HG03196 (cell line): ENCODE data around the gene RPS6KA4.

Source experiments
- ATAC-seq: cut with Tn5 transposase; IDR thresholded peaks from one replicate; pipeline ENCODE4 v1.9.1; 2021; ENCODE audit not compliant: unreplicated experiment

RPS6KA4 gene

GRCh38 chr11:64324692-64325469 is 34.1 kb upstream of the RPS6KA4 start:
- ATAC-seq = no peak

DNA sequence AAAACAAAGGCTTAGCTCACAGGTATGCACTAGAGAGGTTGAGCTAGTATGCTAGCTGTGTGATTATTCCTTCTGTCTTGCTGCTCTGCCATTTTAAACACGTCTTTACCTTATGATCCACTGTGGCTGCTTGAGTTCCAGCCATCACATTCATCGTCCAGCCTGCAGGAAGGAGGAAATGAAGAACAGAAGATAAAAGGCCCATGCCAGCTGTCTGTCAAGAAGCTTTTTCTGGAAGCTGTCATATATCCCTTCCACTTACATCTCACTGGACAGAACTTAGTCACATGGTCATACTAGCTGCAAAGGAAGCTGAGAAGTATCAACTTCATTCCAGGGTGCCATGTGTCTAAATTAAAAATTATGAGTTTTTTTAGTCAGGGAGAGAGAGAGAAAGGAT is 31.6 kb upstream of the RPS6KA4 start:
- no peak for ATAC-seq

DNA sequence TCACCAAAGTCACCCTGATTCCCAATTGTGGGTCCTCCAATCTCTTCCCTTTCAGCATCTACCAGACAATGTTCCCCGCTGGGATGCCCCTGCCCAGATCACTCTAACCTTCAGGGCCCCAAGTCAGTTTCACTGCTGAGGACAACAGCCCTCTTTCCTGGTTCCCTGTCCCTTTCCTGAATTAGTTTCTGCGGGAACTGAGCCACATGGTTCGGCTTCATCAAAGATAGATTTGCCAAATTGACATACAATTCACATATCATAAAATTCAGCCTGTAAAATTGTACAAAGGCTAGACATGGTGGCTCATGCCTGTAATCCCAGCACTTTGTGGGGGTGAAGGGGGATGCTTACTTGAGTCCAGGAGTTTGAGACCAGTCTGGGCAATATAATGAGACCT is 31.0 kb upstream of the RPS6KA4 start:
- no peak for ATAC-seq

- ATAC-seq = no peak
These were observed 28.1 kb upstream of the RPS6KA4 start for GRCh38 chr11:64330888-64331287.

DNA sequence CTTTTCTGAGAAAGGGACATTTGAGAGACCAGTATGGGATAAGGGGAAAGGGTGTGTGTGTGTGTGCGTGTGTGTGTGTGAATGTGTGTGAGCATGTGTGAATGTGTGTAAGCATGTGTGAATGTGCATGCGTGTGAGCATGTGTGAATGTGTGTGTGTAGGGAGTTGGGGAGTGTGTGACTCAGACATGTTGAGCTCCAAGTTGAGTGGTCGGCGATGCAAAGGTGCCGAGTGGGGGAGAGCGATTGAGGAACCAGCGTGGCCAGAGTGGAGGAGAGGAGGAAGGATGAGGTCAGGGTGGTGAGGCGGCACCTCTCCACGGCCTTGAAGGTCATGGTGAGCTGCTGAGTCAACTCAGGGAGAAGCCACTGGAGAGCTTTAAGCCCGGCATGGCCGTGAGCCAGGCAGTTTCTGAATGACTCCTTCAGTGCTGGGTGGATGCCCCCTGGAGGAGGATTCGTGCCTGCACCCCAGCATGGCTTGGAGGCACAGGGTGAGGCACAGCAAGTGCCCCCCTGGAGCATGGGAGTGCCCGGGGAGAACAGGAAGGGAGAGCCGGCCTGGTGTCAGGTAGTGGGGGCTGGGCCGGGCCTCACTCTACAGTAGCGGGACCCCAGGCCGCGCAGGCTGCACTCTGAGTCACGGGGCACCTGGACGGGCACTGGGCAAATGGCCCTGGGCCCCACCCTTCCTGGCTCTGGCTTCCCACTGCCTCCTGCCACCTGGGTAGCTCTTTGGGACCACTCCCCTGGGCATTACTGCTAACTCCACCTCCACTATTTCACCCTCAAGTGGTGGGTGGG is 27.2 kb upstream of the RPS6KA4 start:
- ATAC-seq = peak; percentile 48

- no peak for ATAC-seq
These were observed 25.4 kb upstream of the RPS6KA4 start for GRCh38 chr11:64333556-64333955.

- ATAC-seq = peak; percentile 73
These were observed 23.9 kb upstream of the RPS6KA4 start for GRCh38 chr11:64334764-64335735.

GRCh38 chr11:64337538-64338249 is 21.3 kb upstream of the RPS6KA4 start:
- ATAC-seq = no peak

GRCh38 chr11:64338716-64339115 is 20.2 kb upstream of the RPS6KA4 start:
- ATAC-seq = no peak

GRCh38 chr11:64339286-64339685 is 19.7 kb upstream of the RPS6KA4 start:
- no peak for ATAC-seq

- peak; percentile 52 for ATAC-seq
These were observed 19.1 kb upstream of the RPS6KA4 start, which contains the start of gene CCDC88B for GRCh38 chr11:64339754-64340408. Gene CCDC88B, plus strand, starts transcription at chr11:64340204. Its CDS starts 63 bp downstream, at chr11:64340267.

DNA sequence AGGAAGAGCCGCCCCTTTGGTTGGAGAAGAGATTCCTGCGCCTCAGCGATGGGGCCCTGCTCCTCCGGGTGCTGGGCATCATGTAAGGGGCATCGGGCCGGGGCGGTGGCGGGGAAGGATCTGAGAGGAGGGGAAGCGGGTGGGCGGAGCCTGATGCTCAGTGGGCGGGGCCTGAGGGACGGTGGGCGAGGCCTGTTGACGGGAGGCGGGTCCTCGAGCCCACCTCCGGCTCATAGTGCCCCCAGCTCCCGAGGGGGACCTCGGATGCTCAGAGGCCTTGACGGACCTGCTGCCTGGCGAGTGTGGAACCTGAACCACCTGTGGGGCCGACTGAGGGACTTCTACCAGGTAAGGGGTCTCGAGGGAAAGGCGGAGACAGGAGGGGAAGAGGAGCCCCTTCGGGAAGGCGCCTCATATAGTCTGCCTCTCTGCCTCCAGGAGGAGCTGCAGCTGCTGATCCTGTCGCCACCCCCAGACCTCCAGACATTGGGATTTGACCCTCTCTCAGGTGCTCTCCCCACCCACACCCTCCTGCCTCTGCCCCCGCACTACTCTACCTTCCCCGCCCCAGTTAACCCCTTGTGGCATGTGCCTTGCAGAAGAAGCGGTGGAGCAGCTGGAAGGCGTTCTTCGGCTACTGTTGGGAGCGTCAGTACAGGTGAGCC is 18.2 kb upstream of the RPS6KA4 start:
- peak; percentile 38 for ATAC-seq

- no peak for ATAC-seq
These were observed 17.5 kb upstream of the RPS6KA4 start for GRCh38 chr11:64341429-64341828.

DNA sequence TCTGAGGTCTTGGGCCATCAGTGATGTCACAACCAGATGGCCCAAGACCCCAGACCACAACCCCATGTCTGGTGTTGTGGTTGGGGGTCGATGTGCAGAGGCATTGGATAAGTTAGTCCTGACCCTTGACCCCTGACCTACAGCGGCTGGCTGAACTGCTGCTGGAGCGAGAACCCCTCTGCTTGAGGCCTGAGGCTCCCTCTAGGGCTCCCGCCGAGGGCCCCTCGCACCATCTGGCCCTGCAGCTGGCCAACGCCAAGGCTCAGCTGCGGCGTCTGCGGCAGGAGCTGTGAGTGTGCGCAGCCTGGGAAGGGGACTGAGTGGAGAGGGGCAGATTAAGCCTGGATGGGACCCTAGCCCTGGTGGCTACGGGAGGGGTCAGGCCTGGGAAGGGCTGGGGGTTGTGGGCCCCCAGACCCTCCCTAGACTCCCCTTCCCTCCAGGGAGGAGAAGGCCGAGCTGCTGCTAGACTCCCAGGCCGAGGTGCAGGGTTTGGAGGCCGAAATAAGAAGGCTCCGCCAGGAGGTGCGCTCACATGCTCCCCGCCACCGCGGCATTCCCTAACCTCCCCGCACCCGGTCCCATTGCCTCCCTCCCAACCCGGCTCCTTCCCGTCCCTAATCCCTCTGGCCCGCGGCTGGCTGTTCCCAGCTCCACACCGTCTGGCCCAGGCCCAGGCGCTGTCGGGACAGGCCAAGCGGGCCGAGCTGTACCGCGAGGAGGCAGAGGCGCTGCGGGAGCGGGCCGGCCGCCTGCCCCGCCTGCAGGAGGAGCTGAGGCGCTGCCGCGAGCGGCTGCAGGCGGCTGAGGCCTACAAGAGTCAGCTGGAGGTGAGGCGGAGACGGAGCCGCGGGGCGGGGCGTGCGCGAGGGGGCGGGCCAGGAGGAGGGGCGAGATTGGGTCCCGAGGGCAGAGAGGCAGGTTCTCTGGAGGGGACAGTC is 16.8 kb upstream of the RPS6KA4 start:
- no peak for ATAC-seq

DNA sequence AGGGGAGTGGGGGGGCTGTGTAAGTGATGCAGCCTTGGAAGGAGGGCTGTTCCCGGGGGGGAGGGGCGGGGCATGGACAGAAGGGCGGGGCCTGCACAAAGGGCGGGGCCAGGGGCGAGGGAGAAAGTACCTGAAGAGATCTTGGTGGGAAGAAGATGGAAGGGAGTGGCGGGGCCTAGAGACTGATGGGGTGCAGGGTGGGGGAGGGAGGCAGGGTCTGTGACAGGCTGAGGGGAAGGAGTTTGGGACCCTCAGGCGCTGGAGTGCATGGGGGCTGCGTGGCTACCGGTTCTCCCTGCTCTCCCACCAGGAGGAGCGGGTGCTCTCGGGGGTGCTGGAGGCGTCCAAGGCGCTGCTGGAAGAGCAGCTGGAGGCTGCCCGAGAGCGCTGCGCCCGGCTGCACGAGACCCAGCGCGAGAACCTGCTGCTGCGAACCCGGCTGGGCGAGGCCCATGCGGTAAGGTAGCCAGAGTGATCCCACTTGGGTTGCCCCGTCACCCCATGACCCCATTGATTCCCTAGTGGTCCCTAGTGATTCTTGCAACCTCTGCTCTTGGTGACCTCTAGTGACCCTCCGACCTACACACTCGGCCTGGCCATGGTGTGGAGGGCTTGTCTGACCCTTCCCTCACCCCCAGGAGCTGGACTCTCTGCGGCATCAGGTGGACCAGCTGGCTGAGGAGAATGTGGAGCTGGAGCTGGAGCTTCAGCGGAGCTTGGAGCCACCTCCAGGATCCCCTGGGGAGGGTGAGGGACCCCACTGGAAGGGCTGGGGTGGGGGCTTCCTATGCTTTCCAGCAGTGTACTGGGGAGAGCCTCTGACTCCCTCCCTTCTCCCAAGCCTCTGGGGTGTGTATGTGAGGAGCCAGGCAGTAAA is 15.9 kb upstream of the RPS6KA4 start:
- no peak for ATAC-seq

- no peak for ATAC-seq
These were observed 15.0 kb upstream of the RPS6KA4 start for GRCh38 chr11:64343767-64344559.
